MG63 (cell line): ENCODE measurements around the gene TWSG1. TPM values are rescaled to one million over a fixed set of nuclear protein-coding genes. Genes with fewer than 3 reads are reported as not detected.
"Not testable (repeated sequence)": the region's sequence is repeated elsewhere in the genome, so short reads cannot be mapped to it uniquely, and the experiment has no call there.

ENCODE experiments used
- DNase-seq: peaks from one replicate; pipeline ENCODE4 v3.0.0-alpha.2; 2020
- H3K27me3 ChIP-seq: fragments of 250-450 bp; sonication (Bioruptor Pico); 2 replicates; pipeline ENCODE4 v1.5.1; 2020; ENCODE audit warnings: mild to moderate bottlenecking, moderate library complexity
- H3K36me3 ChIP-seq: fragments of 250-450 bp; sonication (Bioruptor Pico); 2 replicates; pipeline ENCODE4 v1.5.1; 2020; ENCODE audit warnings: mild to moderate bottlenecking, moderate library complexity
- H3K4me3 ChIP-seq: fragments of 250-450 bp; sonication (Bioruptor Pico); 2 replicates; pipeline ENCODE4 v1.5.1; 2020; ENCODE audit warnings: mild to moderate bottlenecking, moderate library complexity
- H3K9me3 ChIP-seq: fragments of 250-450 bp; sonication (Bioruptor Pico); 2 replicates; pipeline ENCODE4 v1.5.1; 2020; ENCODE audit warnings: mild to moderate bottlenecking, moderate library complexity
- total RNA-seq: library from RNA; depleted of rRNA; stranded (reverse); fragments of >200 nt; shearing (Covaris generic); gene quantifications from 2 replicates; pipeline ENCODE4 v1.2.3, GENCODE V29; 2014; ENCODE audit warnings: low replicate concordance

Gene TWSG1
- total RNA-seq, 1 experiment from 2014 or later, result 31.8 TPM

- no peak for DNase-seq
- H3K4me3 ChIP-seq, result no peak overlapping the region
- H3K9me3 ChIP-seq, result no peaks in the 10 kb centered on the region
- H3K36me3 ChIP-seq, result no peaks in the 10 kb centered on the region; the same call in 1 of the 2 replicates
- H3K27me3 ChIP-seq, result no peaks in the 10 kb centered on the region
Measured at GRCh38 chr18:9403795-9404564, 69.4 kb downstream of the TWSG1 start.

- no peak for DNase-seq
Measured at GRCh38 chr18:9404565-9405060, 70.0 kb downstream of the TWSG1 start.

GRCh38 chr18:9405130-9405529 is 70.6 kb downstream of the TWSG1 start:
- DNase-seq, result no peak
- H3K4me3 ChIP-seq, result no peak overlapping the region
- H3K27me3 ChIP-seq, result no peaks in the 10 kb centered on the region
- H3K9me3 ChIP-seq, result no peaks in the 10 kb centered on the region
- no peaks in the 10 kb centered on the region; the same call in 1 of the 2 replicates for H3K36me3 ChIP-seq

More at GRCh38 chr18:9404565-9405060, 70.0 kb downstream of the TWSG1 start:
- no peaks in the 10 kb centered on the region for H3K27me3 ChIP-seq
- H3K4me3 ChIP-seq, result no peak overlapping the region
- no peaks in the 10 kb centered on the region; the same call in 1 of the 2 replicates for H3K36me3 ChIP-seq
- no peaks in the 10 kb centered on the region for H3K9me3 ChIP-seq

GRCh38 chr18:9405977-9406376 is 71.4 kb downstream of the TWSG1 start:
- Histone ChIP-seq H3K4me3 (no peak overlapping the region), H3K27me3 (no peaks in the 10 kb centered on the region), H3K9me3 (no peaks in the 10 kb centered on the region), H3K36me3 (no peaks in the 10 kb centered on the region; the same call in 1 of the 2 replicates)
- no peak for DNase-seq

- DNase-seq, result no peak
- no peaks in the 10 kb centered on the region for H3K36me3 ChIP-seq
- no peaks in the 10 kb centered on the region for H3K27me3 ChIP-seq
- H3K9me3 ChIP-seq, result no peaks in the 10 kb centered on the region
- no peak overlapping the region for H3K4me3 ChIP-seq
Measured at GRCh38 chr18:9410515-9410914, 75.9 kb downstream of the TWSG1 start.

- DNase-seq, result peak; percentile 49
- Histone ChIP-seq H3K36me3 (no peaks in the 10 kb centered on the region), H3K27me3 (no peaks in the 10 kb centered on the region), H3K4me3 (no peak overlapping the region), H3K9me3 (no peaks in the 10 kb centered on the region)
Measured at GRCh38 chr18:9413576-9413975, 79.0 kb downstream of the TWSG1 start.

- Histone ChIP-seq H3K4me3 (no peak overlapping the region), H3K27me3 (no peaks in the 10 kb centered on the region), H3K36me3 (no peaks in the 10 kb centered on the region), H3K9me3 (no peaks in the 10 kb centered on the region)
- no peak for DNase-seq
Measured at GRCh38 chr18:9416563-9417072, 82.0 kb downstream of the TWSG1 start.

- peak; percentile 57 for DNase-seq
- Histone ChIP-seq H3K4me3 (no peak overlapping the region), H3K36me3 (no peaks in the 10 kb centered on the region), H3K9me3 (no peaks in the 10 kb centered on the region), H3K27me3 (no peaks in the 10 kb centered on the region)
Measured at GRCh38 chr18:9417073-9417851, 82.7 kb downstream of the TWSG1 start.

- no peak for DNase-seq
- Histone ChIP-seq H3K27me3 (no peaks in the 10 kb centered on the region), H3K9me3 (no peaks in the 10 kb centered on the region), H3K36me3 (no peaks in the 10 kb centered on the region), H3K4me3 (no peak overlapping the region)
Measured at GRCh38 chr18:9418047-9418690, 83.6 kb downstream of the TWSG1 start.

GRCh38 chr18:9419956-9420631 is 85.5 kb downstream of the TWSG1 start:
- Histone ChIP-seq H3K9me3 (no peaks in the 10 kb centered on the region), H3K27me3 (no peaks in the 10 kb centered on the region), H3K4me3 (no peak overlapping the region), H3K36me3 (no peaks in the 10 kb centered on the region)
- DNase-seq, result no peak

- no peaks in the 10 kb centered on the region for H3K9me3 ChIP-seq
- no peaks in the 10 kb centered on the region for H3K27me3 ChIP-seq
- no peak overlapping the region for H3K4me3 ChIP-seq
Measured at GRCh38 chr18:9421096-9421900, 86.7 kb downstream of the TWSG1 start.

GRCh38 chr18:9421901-9422327 is 87.3 kb downstream of the TWSG1 start:
- Histone ChIP-seq H3K9me3 (no peaks in the 10 kb centered on the region), H3K4me3 (no peak overlapping the region), H3K36me3 (no peaks in the 10 kb centered on the region), H3K27me3 (no peaks in the 10 kb centered on the region)
- no peak for DNase-seq

More at GRCh38 chr18:9421096-9421900, 86.7 kb downstream of the TWSG1 start:
- no peaks in the 10 kb centered on the region for H3K36me3 ChIP-seq
- no peak for DNase-seq

GRCh38 chr18:9422816-9423519 is 88.4 kb downstream of the TWSG1 start:
- Histone ChIP-seq H3K27me3 (no peaks in the 10 kb centered on the region), H3K9me3 (no peaks in the 10 kb centered on the region)

GRCh38 chr18:9423648-9424047 is 89.1 kb downstream of the TWSG1 start:
- H3K27me3 ChIP-seq, H3K9me3 ChIP-seq, H3K36me3 ChIP-seq, DNase-seq, H3K4me3 ChIP-seq: not testable (repeated sequence)

More at GRCh38 chr18:9422816-9423519, 88.4 kb downstream of the TWSG1 start:
- no peak overlapping the region for H3K4me3 ChIP-seq
- H3K36me3 ChIP-seq, result no peaks in the 10 kb centered on the region
- DNase-seq, result no peak

GRCh38 chr18:9424235-9424634 is 89.7 kb downstream of the TWSG1 start:
- H3K9me3 ChIP-seq, H3K4me3 ChIP-seq, DNase-seq, H3K27me3 ChIP-seq, H3K36me3 ChIP-seq: not testable (repeated sequence)
